Mesenchymal stem cell (in vitro differentiated cells and primary cell): ENCODE measurements around the gene CHD9.
A peak's percentile ranks its signal among the peaks of the same experiment; 100 is the strongest.

Experiments
- DNase-seq: peaks from one replicate; pipeline ENCODE4 v3.0.0-alpha.2; 2013
- H2AFZ ChIP-seq: one replicate; pipeline ENCODE4 v1.6.1; 2013; ENCODE audit warnings: low read depth, mild to moderate bottlenecking, control low read depth, inconsistent platforms, low read length, moderate library complexity
- H2AK5ac ChIP-seq: 2 replicates; pipeline ENCODE4 v1.6.1; 2013; ENCODE audit warnings: low read length, moderate library complexity, mild to moderate bottlenecking, inconsistent platforms; ENCODE audit not compliant: severe bottlenecking
- H2BK120ac ChIP-seq: one replicate; pipeline ENCODE4 v1.6.1; 2013; ENCODE audit warnings: low read depth, mild to moderate bottlenecking, inconsistent platforms, low read length, moderate library complexity
- H2BK12ac ChIP-seq, 2 experiments: one replicate each; pipeline ENCODE4 v1.6.1; 2013; ENCODE audit warnings: inconsistent platforms in 2 of 2, low read length in 2 of 2, mild to moderate bottlenecking in 2 of 2, moderate library complexity in 2 of 2, control low read depth in 1 of 2
- H2BK15ac ChIP-seq: one replicate; pipeline ENCODE4 v1.6.1; 2013; ENCODE audit warnings: mild to moderate bottlenecking, low read depth, inconsistent platforms; ENCODE audit not compliant: poor library complexity, severe bottlenecking
- H2BK5ac ChIP-seq: 2 replicates; pipeline ENCODE4 v1.6.1; 2013; ENCODE audit warnings: low read depth, mild to moderate bottlenecking, low read length, control low read depth, inconsistent platforms; ENCODE audit not compliant: poor library complexity, severe bottlenecking
- H3K14ac ChIP-seq, 2 experiments: one replicate each; pipeline ENCODE4 v1.6.1; 2013; ENCODE audit warnings: inconsistent platforms in 2 of 2, low read length in 2 of 2, control low read depth in 1 of 2, mild to moderate bottlenecking in 1 of 2, moderate library complexity in 1 of 2
- H3K18ac ChIP-seq, 2 experiments: one replicate each; pipeline ENCODE4 v1.6.1; 2013; ENCODE audit warnings: inconsistent platforms in 2 of 2, low read length in 2 of 2, control low read depth in 1 of 2, low read depth in 1 of 2, mild to moderate bottlenecking in 1 of 2
- H3K23ac ChIP-seq, 2 experiments: one replicate each; pipeline ENCODE4 v1.6.1; 2013; ENCODE audit warnings: inconsistent platforms in 2 of 2, low read length in 2 of 2, mild to moderate bottlenecking in 2 of 2, moderate library complexity in 2 of 2, control low read depth in 1 of 2
- H3K27ac ChIP-seq: 2 replicates; pipeline ENCODE4 v1.5.1; 2013; ENCODE audit warnings: mild to moderate bottlenecking, moderate library complexity, low read length, control low read depth, inconsistent platforms; ENCODE audit not compliant: poor library complexity, severe bottlenecking
- H3K27me3 ChIP-seq, 2 experiments: 2 replicates each; pipeline versions ENCODE4 v1.6.1 to v1.7.0; 2013; ENCODE audit warnings: low read length in 2 of 2, mild to moderate bottlenecking in 2 of 2, moderate library complexity in 2 of 2, control low read depth in 1 of 2, inconsistent platforms in 1 of 2; ENCODE audit not compliant: control insufficient read depth in 1 of 2, insufficient read depth in 1 of 2
- H3K36me3 ChIP-seq, 2 experiments: 2 replicates each; pipeline versions ENCODE4 v1.6.1 to v1.7.0; 2013; ENCODE audit warnings: low read length in 2 of 2, control low read depth in 1 of 2, inconsistent platforms in 1 of 2, low read depth in 1 of 2, mild to moderate bottlenecking in 1 of 2; ENCODE audit not compliant: insufficient read depth in 2 of 2, control insufficient read depth in 1 of 2
- H3K4ac ChIP-seq, 2 experiments: one replicate each; pipeline ENCODE4 v1.6.1; 2013; ENCODE audit warnings: inconsistent platforms in 2 of 2, low read length in 2 of 2, mild to moderate bottlenecking in 2 of 2, moderate library complexity in 2 of 2, control low read depth in 1 of 2, low read depth in 1 of 2
- H3K4me1 ChIP-seq: 2 replicates; pipeline ENCODE4 v1.6.1; 2013; ENCODE audit warnings: low read depth, low read length, control low read depth; ENCODE audit not compliant: control insufficient read depth, insufficient read depth
- H3K4me2 ChIP-seq: 2 replicates; pipeline ENCODE4 v1.6.1; 2013; ENCODE audit warnings: low read length, mild to moderate bottlenecking, inconsistent platforms; ENCODE audit not compliant: poor library complexity, severe bottlenecking
- H3K4me3 ChIP-seq, 2 experiments: 2 replicates each; pipeline versions ENCODE4 v1.5.1 to v1.7.0; 2013; ENCODE audit warnings: low read length in 2 of 2, mild to moderate bottlenecking in 2 of 2, control low read depth in 1 of 2, low read depth in 1 of 2; ENCODE audit not compliant: insufficient read depth in 1 of 2
- H3K79me1 ChIP-seq: replicated peaks from 2 replicates; pipeline ENCODE4 v1.6.1; 2013; ENCODE audit warnings: mild to moderate bottlenecking, control low read depth, low read length, inconsistent platforms; ENCODE audit not compliant: poor library complexity, severe bottlenecking
- H3K9ac ChIP-seq: 2 replicates; pipeline ENCODE4 v1.7.0; 2013; ENCODE audit warnings: mild to moderate bottlenecking, low read length, moderate library complexity
- H3K9me3 ChIP-seq: 2 replicates; pipeline ENCODE4 v1.7.0; 2013; ENCODE audit warnings: mild to moderate bottlenecking, low read length; ENCODE audit not compliant: control insufficient read depth
- H4K8ac ChIP-seq: one replicate; pipeline ENCODE4 v1.6.1; 2013; ENCODE audit warnings: inconsistent platforms, mild to moderate bottlenecking, low read length, moderate library complexity
- H4K91ac ChIP-seq: one replicate; pipeline ENCODE4 v1.6.1; 2013; ENCODE audit warnings: mild to moderate bottlenecking, low read length, inconsistent platforms
- WGBS: methylation state at CpG from one replicate; pipeline ENCODE4 v1.1.7; 2013; ENCODE audit warnings: mixed read lengths; 5-methylcytosine and 5-hydroxymethylcytosine counted together

CHD9 gene

GRCh38 chr16:53055541-53056391 lies 975 bp downstream of the CHD9 start:
- WGBS = 4% methylated on average over 9 of the region's 10 CpGs
- Histone ChIP-seq H2BK15ac (peak overlapping the region; percentile 78), H4K91ac (no peak overlapping the region), H3K9me3 (no peaks in the 10 kb centered on the region), H3K36me3 (peaks cover 0 to 3% of the 10 kb centered on the region in 2 experiments), H3K4me3 (peak overlapping the region in 1 of 2 experiments; percentile 83), H2BK5ac (no peak overlapping the region), H3K4me1 (peaks cover 14% of the 10 kb centered on the region), H3K27me3 (no peaks in the 10 kb centered on the region), H3K4me2 (peak overlapping the region; percentile 41), H3K9ac (peak overlapping the region; percentile 77), H3K23ac (no peak overlapping the region), H4K8ac (peak overlapping the region; percentile 52), H3K79me1 (peaks cover 12% of the 10 kb centered on the region), H3K4ac (peak overlapping the region in 1 of 2 experiments; percentile 99), H2AFZ (no peak overlapping the region), H3K27ac (peak overlapping the region; percentile 74), H2AK5ac (peak overlapping the region; percentile 44), H2BK12ac (peak overlapping the region in 1 of 2 experiments; percentile 25), H3K14ac (no peak overlapping the region), H3K18ac (peak overlapping the region; percentile 61 to 76), H2BK120ac (peak overlapping the region; percentile 80)
- peak; percentile 89 for DNase-seq

DNA sequence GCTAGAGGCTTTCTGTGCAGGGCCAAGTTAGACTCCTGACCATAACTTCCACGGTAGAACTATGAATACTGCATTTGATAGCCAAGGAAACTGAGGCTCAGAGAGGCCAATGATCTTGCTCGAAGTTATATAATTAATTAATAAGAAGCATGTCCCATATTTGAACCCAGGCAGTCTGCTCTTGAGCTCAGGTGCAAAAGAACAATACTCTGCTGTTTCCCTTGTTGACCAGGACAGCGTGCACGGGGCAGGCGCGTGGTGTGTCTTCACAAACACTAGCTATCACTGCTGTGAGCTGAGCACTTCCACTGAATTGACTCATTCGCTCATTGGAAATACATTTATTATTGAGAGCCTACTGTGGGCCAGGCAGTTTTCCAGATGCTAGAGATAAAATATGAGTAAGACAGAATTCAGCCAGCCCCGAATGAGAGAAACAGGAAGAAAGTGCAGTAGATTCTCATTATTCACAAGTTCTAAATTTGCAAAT lies 1.6 kb downstream of the CHD9 start:
- peak; percentile 67 for DNase-seq
- Histone ChIP-seq H2BK5ac (no peak overlapping the region), H3K27me3 (no peaks in the 10 kb centered on the region), H3K79me1 (peaks cover 12% of the 10 kb centered on the region), H3K14ac (no peak overlapping the region), H3K4ac (peak overlapping the region in 1 of 2 experiments; percentile 99), H3K4me1 (peaks cover 14% of the 10 kb centered on the region), H4K91ac (no peak overlapping the region), H3K27ac (peak overlapping the region; percentile 74), H3K23ac (no peak overlapping the region), H2BK15ac (no peak overlapping the region), H3K9ac (peak overlapping the region; percentile 77), H2AFZ (no peak overlapping the region), H3K4me2 (peak overlapping the region; percentile 41), H2BK120ac (no peak overlapping the region), H2AK5ac (peak overlapping the region; percentile 49), H2BK12ac (peak overlapping the region in 1 of 2 experiments; percentile 45), H3K36me3 (peaks cover 0 to 3% of the 10 kb centered on the region in 2 experiments), H4K8ac (peak overlapping the region; percentile 65), H3K9me3 (no peaks in the 10 kb centered on the region), H3K18ac (peak overlapping the region; percentile 71 to 76), H3K4me3 (peak overlapping the region in 1 of 2 experiments; percentile 83)
- 85% methylated on average over 6 of the region's 8 CpGs for WGBS

DNA sequence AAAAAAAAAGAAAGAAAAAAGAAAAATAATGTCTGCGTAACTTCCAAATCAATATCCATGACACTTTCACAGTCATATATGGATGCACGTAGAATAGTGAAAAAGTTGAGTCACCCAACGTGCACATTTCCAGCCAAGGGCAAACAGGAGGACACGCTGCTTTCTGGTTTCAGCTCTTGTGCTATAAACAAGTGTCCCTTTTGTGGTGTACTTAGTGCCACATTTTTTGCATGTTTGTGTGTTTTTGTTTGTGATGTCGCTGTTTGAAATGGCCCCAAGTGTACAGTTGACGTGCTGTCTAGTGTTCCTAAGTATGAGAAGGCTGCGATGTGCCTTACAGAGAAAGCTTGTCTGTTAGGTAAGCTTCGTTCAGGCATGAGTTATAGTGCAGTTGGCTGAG lies 2.9 kb downstream of the CHD9 start:
- peak; percentile 37 for DNase-seq
- WGBS = 60% methylated on average over 7 of the region's 8 CpGs
- Histone ChIP-seq H2AK5ac (peak overlapping the region; percentile 20), H3K79me1 (peaks cover 21% of the 10 kb centered on the region), H3K27me3 (no peaks in the 10 kb centered on the region), H2BK12ac (no peak overlapping the region), H4K8ac (peak overlapping the region; percentile 10), H3K4me1 (peaks cover 15% of the 10 kb centered on the region), H3K4ac (no peak overlapping the region), H3K23ac (no peak overlapping the region), H3K36me3 (peaks cover 0 to 3% of the 10 kb centered on the region in 2 experiments), H3K4me3 (no peak overlapping the region), H3K4me2 (no peak overlapping the region), H3K9ac (no peak overlapping the region), H3K27ac (no peak overlapping the region), H3K9me3 (no peaks in the 10 kb centered on the region), H4K91ac (no peak overlapping the region), H3K14ac (no peak overlapping the region), H3K18ac (no peak overlapping the region), H2BK120ac (no peak overlapping the region), H2BK15ac (no peak overlapping the region), H2BK5ac (no peak overlapping the region), H2AFZ (no peak overlapping the region)

- H3K4me1 ChIP-seq = peaks cover 14% of the 10 kb centered on the region
- H3K27ac ChIP-seq = no peak overlapping the region
- H3K9me3 ChIP-seq = no peaks in the 10 kb centered on the region
- H2BK12ac ChIP-seq = no peak overlapping the region
- peak overlapping the region; percentile 51 for H4K8ac ChIP-seq
- no peaks in the 10 kb centered on the region for H3K27me3 ChIP-seq
- no peak for DNase-seq
- H2BK5ac ChIP-seq = no peak overlapping the region
- H3K36me3 ChIP-seq = peaks cover 0 to 3% of the 10 kb centered on the region in 2 experiments
- no peak overlapping the region for H2AK5ac ChIP-seq
- no peak overlapping the region for H3K9ac ChIP-seq
- H2BK15ac ChIP-seq = no peak overlapping the region
- H2AFZ ChIP-seq = no peak overlapping the region
- no CpG with 5 or more reads among the region's 5 CpGs for WGBS
- no peak overlapping the region for H3K18ac ChIP-seq
- H2BK120ac ChIP-seq = no peak overlapping the region
- H3K14ac ChIP-seq = no peak overlapping the region
- H3K4me3 ChIP-seq = no peak overlapping the region
- H3K79me1 ChIP-seq = peaks cover 24% of the 10 kb centered on the region
- H3K23ac ChIP-seq = peak overlapping the region in 1 of 2 experiments; percentile 23
- H4K91ac ChIP-seq = no peak overlapping the region
- no peak overlapping the region for H3K4me2 ChIP-seq
- H3K4ac ChIP-seq = no peak overlapping the region
Measured at GRCh38 chr16:53058441-53058840, 3.6 kb downstream of the CHD9 start.
